ENCODE results near the gene ALDH5A1.
"Not testable (repeated sequence)": the region's sequence is repeated elsewhere in the genome, so short reads cannot be mapped to it uniquely, and the experiment has no call there.

Gene ALDH5A1

DNA sequence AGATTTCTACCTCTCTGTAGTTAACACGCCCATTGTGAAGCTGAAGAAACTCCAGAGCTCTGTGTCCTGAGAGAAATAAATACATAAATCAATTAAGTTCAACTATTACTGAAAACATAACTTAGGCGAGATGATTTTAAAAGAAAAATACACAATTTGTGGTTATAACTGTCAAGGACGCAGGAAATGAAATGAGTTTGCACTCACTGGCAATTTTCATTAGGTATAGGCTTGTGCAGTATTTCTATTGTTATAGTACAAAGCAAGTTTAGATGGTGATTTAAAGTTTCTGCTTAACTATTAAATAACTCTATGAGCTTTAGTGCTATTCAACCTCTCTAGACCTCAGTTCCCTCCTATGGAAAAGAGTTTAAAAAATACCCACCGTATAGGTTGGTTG lies 8.7 kb upstream of the ALDH5A1 start:
- DNase-seq (ENCODE audit: low read depth) = no peak

DNA sequence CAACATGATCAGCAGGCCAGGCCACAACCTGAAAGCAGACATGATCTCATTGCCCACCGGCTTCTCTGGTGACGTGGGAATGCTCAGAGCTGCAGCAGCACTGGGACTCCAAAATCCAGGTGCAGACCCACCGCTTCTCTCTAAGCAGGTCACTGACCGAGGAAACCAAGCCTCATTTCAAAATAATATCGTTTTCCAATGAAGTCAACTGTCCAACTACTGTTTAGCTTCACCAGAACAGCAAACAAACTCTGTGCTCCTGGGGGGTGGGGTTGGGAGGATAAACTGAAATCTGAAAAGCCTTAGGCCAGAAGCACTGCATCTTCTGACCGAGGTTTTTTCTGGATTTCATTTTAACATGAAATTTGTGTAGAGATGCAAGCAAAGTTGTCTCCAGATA lies 5.3 kb upstream of the ALDH5A1 start, which contains the start of gene GPLD1:
Gene GPLD1, minus strand, starts transcription at position 109 of the 400 bp plus-strand sequence. Its CDS starts 67 bp downstream, at position 42.
- no peak for DNase-seq (ENCODE audit: low read depth)

GRCh38 chr6:24489881-24490280 lies 4.9 kb upstream of the ALDH5A1 start:
- no peak for DNase-seq (ENCODE audit: low read depth)

GRCh38 chr6:24490948-24491347 lies 3.8 kb upstream of the ALDH5A1 start:
- no peak for DNase-seq (ENCODE audit: low read depth)

DNA sequence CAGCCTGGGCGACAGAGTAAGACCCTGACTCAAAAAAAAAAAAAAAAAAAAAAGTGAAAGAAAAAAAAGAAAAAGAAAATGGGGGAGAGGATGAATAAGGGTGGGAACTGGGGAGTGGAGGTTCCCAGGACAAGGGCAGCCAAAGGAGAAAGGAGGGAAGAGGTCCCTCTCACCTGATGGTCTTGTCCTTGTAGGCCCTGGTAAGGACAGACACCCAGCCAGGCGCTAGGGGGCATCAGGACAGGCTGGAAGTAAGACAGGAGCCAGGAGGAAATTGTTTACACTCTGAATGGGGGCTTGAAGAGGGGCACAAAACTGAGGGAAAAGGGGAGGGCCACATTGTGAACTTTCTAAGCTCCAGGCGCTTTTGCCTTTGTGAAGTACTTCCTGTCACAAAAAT lies 2.3 kb upstream of the ALDH5A1 start:
- DNase-seq (ENCODE audit: low read depth) = no peak

- DNase-seq (ENCODE audit: low read depth) = no peak
Observed at GRCh38 chr6:24493945-24494820, 586 bp upstream of the ALDH5A1 start.

- DNase-seq (ENCODE audit: low read depth) = no peak
Observed at GRCh38 chr6:24497254-24497970, 2.6 kb downstream of the ALDH5A1 start.

DNA sequence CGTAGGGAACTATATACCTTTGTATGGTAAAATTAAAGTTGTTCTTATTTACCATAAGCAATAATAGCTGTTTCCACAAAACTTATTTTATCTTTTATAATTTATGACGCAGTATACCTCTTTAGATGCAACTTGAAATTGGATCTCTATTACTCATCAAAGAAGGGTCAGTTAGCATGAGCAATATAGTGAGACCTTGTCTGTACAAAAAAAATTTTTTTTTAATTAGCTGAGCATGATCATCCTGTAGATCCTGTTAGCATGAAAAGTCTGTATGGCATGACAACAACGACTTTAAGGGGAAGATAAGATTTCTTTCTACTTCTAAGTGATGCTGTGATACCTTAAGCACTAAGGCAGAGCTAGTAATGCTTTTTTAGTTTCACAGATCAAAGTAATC lies 5.9 kb downstream of the ALDH5A1 start:
- DNase-seq (ENCODE audit: low read depth) = no peak

- no peak for DNase-seq (ENCODE audit: low read depth)
Observed at GRCh38 chr6:24501374-24501773, 6.6 kb downstream of the ALDH5A1 start.

DNA sequence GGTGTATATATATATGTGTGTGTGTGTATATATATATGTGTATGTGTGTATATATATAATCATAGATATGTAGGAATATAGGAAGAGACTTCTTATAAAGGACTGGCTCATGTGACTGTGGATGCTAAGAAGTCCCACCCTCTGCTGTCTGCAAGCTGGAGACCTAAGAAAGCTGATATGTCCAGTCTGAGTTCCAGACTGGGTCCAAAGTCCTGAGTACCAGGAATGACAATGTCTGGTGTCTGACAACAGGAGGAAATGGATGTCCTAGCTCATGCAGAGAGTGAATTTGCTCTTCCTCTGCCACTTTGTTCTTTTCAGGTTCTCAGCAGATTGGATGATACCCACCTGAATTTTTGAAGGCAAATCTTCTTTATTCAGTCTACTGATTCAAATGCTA lies 7.1 kb downstream of the ALDH5A1 start:
- no peak for DNase-seq (ENCODE audit: low read depth)

DNA sequence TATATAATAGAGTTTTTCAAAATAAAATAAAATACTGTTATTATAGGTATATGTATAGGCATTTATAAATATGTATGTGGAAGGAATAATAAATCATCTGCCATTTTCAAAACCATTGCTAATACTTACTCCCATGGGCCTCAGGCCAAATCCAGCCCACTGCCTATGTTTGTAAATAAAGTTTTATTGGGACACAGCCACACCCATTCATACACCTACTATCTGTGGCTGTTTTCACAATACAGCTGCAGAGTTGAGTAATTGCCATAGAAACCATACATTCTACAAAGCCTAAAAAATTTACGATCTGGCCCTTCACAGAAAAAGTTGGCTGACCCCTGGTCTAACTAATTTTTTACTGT lies 9.5 kb downstream of the ALDH5A1 start:
- DNase-seq (ENCODE audit: low read depth) = no peak

- DNase-seq (ENCODE audit: low read depth) = no peak
Observed at GRCh38 chr6:24504649-24505586, 10.1 kb downstream of the ALDH5A1 start.

- no peak for DNase-seq (ENCODE audit: low read depth)
Observed at GRCh38 chr6:24506814-24507520, 12.2 kb downstream of the ALDH5A1 start.

DNA sequence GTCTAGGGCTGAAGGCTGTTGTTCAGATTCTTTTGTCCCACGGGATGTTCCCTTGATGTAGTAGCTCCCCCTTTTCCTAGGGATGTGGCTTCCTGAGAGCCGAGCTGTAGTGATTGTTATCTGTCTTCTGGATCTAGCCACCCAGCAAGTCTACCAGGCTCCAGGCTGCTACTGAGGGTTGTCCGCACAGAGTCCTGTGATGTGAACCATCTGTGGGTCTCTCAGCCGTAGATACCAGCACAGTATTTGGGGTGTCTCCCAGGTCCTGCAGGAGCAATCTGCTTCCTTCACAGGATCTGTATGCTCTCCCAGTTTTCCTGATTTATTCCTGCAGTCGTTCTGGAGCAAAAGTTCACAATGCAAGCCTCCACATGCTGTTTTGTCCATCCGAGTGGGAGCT lies 17.2 kb downstream of the ALDH5A1 start:
- not testable (repeated sequence) for DNase-seq (ENCODE audit: low read depth)

- DNase-seq (ENCODE audit: low read depth) = no peak
Observed at GRCh38 chr6:24513602-24514001, 18.8 kb downstream of the ALDH5A1 start.

DNA sequence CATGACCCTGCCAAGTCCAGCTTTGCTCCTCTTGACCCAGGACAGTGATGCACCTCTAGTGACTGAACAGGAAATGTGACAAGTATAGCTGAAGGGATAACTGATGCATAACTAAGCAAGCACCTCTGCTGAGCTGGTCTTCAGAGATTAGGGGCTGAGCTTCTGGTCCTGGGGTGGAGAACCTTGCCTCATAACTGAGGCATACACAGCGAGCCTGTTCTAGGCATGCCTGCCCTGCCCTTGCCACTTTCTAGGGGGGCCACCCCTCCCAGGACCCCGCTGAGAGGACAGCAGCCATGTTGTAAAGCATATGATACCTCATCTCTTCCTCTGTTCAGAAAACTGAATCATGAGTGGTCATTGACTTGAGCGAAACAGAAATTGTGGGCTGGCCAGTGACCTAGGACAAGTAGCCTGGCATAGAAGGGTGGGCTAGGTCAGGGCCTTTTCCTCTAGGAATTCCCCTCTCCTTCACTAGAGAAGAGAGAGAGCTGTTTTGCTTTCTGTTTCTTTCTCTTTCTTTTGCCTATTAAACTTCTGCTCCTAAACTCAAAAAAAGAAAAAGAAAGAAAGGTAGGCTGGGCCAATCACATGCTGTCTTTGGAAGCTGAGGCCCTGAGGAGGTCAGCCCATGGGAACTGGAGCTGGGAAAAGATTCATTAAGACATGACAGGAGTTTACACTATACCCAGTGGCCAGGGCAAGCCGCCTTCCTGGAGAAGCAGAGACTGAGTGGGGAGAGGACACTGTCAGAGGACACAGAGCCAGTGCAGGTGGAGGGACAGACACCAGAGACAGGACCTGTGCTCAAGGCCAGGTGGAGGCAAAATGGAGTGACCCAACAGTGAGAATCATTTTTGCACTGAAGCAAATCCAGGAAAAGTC lies 23.1 kb downstream of the ALDH5A1 start:
- DNase-seq (ENCODE audit: low read depth) = no peak

- no peak for DNase-seq (ENCODE audit: low read depth)
Observed at GRCh38 chr6:24520929-24521546, 26.3 kb downstream of the ALDH5A1 start.

DNA sequence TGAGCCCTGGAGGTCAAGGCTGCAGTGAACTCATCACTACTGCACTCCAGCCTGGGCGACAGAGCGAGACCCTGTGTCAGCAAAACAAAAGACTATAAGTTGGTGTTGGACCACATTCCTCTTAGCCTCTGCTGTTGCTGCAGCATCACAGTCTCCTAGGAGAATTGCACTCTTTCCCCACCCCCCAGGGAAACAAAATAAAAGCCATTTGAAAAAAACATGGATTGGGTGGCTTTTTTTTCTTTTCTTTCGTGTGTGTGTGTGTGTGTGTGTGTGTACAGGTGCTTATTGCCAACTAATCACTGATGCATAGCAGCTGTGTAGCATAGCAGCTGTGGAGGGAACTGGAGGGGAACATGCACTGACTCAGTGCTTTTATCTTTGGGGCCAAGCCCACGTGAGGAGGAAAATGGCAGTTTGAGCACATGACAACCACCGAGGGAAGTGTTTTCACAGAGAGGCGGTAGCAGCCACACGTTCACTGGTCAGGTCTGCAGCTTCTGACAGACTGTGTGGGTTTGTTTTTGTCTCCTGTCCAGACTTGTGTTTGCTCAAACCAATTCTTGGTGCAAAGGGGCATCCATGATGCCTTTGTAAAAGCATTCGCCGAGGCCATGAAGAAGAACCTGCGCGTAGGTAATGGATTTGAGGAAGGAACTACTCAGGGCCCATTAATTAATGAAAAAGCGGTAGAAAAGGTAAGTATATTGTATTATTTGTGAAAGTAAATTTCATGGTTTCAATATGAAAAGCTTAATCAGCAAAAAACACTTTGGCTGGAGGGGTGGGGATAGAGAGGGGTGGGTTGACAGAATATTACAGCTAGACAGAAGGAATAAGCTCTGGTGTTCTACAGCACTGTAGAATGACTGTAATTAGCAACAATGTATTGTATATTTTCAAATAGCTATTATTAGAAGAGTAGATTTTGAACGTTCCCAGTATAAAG lies 27.7 kb downstream of the ALDH5A1 start:
- no peak for DNase-seq (ENCODE audit: low read depth)

DNA sequence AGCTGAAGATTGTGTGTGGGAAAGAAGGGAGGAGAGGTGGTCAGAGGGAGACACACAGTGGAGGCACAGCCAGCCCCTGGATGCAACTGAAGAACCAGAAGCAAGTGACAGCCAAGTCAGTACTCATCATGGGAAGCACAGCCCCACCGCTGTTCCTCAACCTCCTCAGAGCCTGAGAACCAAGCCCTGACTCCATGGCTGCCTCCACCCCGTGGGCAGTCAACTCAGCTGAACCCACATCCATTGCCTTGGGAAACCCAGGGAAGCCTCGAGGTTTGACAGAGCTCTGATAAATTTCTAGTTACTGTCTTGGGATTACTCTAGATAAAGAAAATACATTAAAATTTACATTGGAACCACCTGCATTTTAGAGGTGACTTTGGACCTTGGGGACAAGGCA lies 29.6 kb downstream of the ALDH5A1 start:
- no peak for DNase-seq (ENCODE audit: low read depth)
